Activated T-cell treated with anti-CD3 and anti-CD28 coated beads, Interleukin-2, amount 50 U/mL, for 72 hours (primary cell): ENCODE measurements around the gene IFNA8. TPM values are rescaled to one million over a fixed set of nuclear protein-coding genes. Genes with fewer than 3 reads are reported as not detected.
"Not testable (repeated sequence)": the region's sequence is repeated elsewhere in the genome, so short reads cannot be mapped to it uniquely, and the experiment has no call there.

Source experiments
- ATAC-seq, 2 donors: fragments of 150-1000 bp; cut with Tn5 transposase; replicated peaks in 1 of 2; 2 replicates each; pipeline ENCODE4 v1.10.0; 2021; ENCODE audit warnings: moderate library complexity in 2 of 2, mild to moderate bottlenecking in 1 of 2
- DNase-seq, 2 donors: peaks; one replicate each; pipeline ENCODE4 v3.0.0; 2021 to 2022; ENCODE audit warnings: mixed read lengths in 1 of 2
- H3K27ac Mint-ChIP-seq: one replicate; pipeline ENCODE4 v1.8.0; 2022; ENCODE audit warnings: mild to moderate bottlenecking, moderate library complexity, mixed read lengths
- H3K27me3 Mint-ChIP-seq: one replicate; pipeline ENCODE4 v1.8.0; 2022; ENCODE audit warnings: low read depth, mixed read lengths
- H3K36me3 Mint-ChIP-seq, 2 donors: one replicate each; pipeline ENCODE4 v1.8.0; 2022; ENCODE audit warnings: mixed read lengths in 2 of 2, mild to moderate bottlenecking in 1 of 2; ENCODE audit not compliant: insufficient read depth in 2 of 2
- H3K4me1 Mint-ChIP-seq: one replicate; pipeline ENCODE4 v1.8.0; 2022; ENCODE audit warnings: low read depth, mixed read lengths
- H3K4me3 Mint-ChIP-seq, 2 donors: one replicate each; pipeline ENCODE4 v1.8.0; 2022; ENCODE audit warnings: mild to moderate bottlenecking in 2 of 2, mixed read lengths in 2 of 2, moderate library complexity in 2 of 2
- H3K9me3 Mint-ChIP-seq, 2 donors: one replicate each; pipeline ENCODE4 v1.8.0; 2022; ENCODE audit warnings: mixed read lengths in 2 of 2
- total RNA-seq, 2 donors: library from RNA; stranded (reverse); gene quantifications; one replicate each; pipeline ENCODE4 v1.2.3, GENCODE V29; 2022

The IFNA8 gene
- total RNA-seq, 2 donors from 2014 or later, result not detected

GRCh38 chr9:21440139-21440538, 31.2 kb downstream of the IFNA8 start, which contains the start of gene IFNA1:
TSS of gene IFNA1 (plus strand) at chr9:21440439. CDS start at chr9:21440508, 69 bp downstream.
- DNase-seq, result no peak

GRCh38 chr9:21443849-21444625, 35.1 kb downstream of the IFNA8 start:
- ATAC-seq (peak; percentile 39 to 60), DNase-seq (no peak)
- Mint-ChIP-seq H3K9me3 (no peaks in the 10 kb centered on the region), H3K27ac (no peak overlapping the region), H3K4me3 (peak overlapping the region; percentile 1 to 65), H3K27me3 (peaks cover 13% of the 10 kb centered on the region), H3K4me1 (peaks cover 10% of the 10 kb centered on the region), H3K36me3 (no peaks in the 10 kb centered on the region)

More at GRCh38 chr9:21440139-21440538, 31.2 kb downstream of the IFNA8 start, which contains the start of gene IFNA1:
- no peak within 1 kb of the TSS for H3K27ac Mint-ChIP-seq
- no peak within 1 kb of the TSS for H3K4me3 Mint-ChIP-seq
- H3K9me3 Mint-ChIP-seq, result no peaks in the 10 kb centered on the region
- no peaks in the 10 kb centered on the region for H3K36me3 Mint-ChIP-seq
- no peak for ATAC-seq
- no peaks in the 10 kb centered on the region for H3K27me3 Mint-ChIP-seq
- H3K4me1 Mint-ChIP-seq, result peaks cover 10% of the 10 kb centered on the region

GRCh38 chr9:21449312-21449711, 40.4 kb downstream of the IFNA8 start:
- peaks cover 13% of the 10 kb centered on the region for H3K27me3 Mint-ChIP-seq
- H3K27ac Mint-ChIP-seq, H3K4me3 Mint-ChIP-seq, ATAC-seq, H3K36me3 Mint-ChIP-seq, H3K9me3 Mint-ChIP-seq, DNase-seq, H3K4me1 Mint-ChIP-seq: not testable (repeated sequence)

- ATAC-seq, result no peak
- H3K9me3 Mint-ChIP-seq, result no peaks in the 10 kb centered on the region
- DNase-seq, result no peak
- H3K4me3 Mint-ChIP-seq, result no peak overlapping the region
- no peaks in the 10 kb centered on the region for H3K36me3 Mint-ChIP-seq
- no peaks in the 10 kb centered on the region for H3K4me1 Mint-ChIP-seq
- peaks cover 13% of the 10 kb centered on the region for H3K27me3 Mint-ChIP-seq
- H3K27ac Mint-ChIP-seq, result no peak overlapping the region
These were observed 41.9 kb downstream of the IFNA8 start for GRCh38 chr9:21450733-21451394.

GRCh38 chr9:21452681-21453080, 43.8 kb downstream of the IFNA8 start:
- peaks cover 9% of the 10 kb centered on the region for H3K27me3 Mint-ChIP-seq
- H3K36me3 Mint-ChIP-seq, result no peaks in the 10 kb centered on the region
- no peaks in the 10 kb centered on the region for H3K4me1 Mint-ChIP-seq
- no peak for DNase-seq
- ATAC-seq, result no peak
- no peak overlapping the region for H3K27ac Mint-ChIP-seq
- H3K9me3 Mint-ChIP-seq, result no peaks in the 10 kb centered on the region
- H3K4me3 Mint-ChIP-seq, result no peak overlapping the region

- no peaks in the 10 kb centered on the region for H3K4me1 Mint-ChIP-seq
- DNase-seq (no peak), ATAC-seq (no peak)
- H3K36me3 Mint-ChIP-seq, result no peaks in the 10 kb centered on the region
- H3K27ac Mint-ChIP-seq, result no peak overlapping the region
- H3K4me3 Mint-ChIP-seq, result no peak overlapping the region
- H3K9me3 Mint-ChIP-seq, result peaks cover 0 to 2% of the 10 kb centered on the region in 2 donors
- H3K27me3 Mint-ChIP-seq, result no peaks in the 10 kb centered on the region
These were observed 45.2 kb downstream of the IFNA8 start for GRCh38 chr9:21454149-21454548.

GRCh38 chr9:21455320-21455719, 46.4 kb downstream of the IFNA8 start:
- peak; percentile 72 to 79 for ATAC-seq
- no peaks in the 10 kb centered on the region for H3K36me3 Mint-ChIP-seq
- H3K27ac Mint-ChIP-seq, result no peak overlapping the region

More at GRCh38 chr9:21455320-21455719, 46.4 kb downstream of the IFNA8 start:
- Mint-ChIP-seq H3K9me3 (peaks cover 0 to 2% of the 10 kb centered on the region in 2 donors), H3K27me3 (no peaks in the 10 kb centered on the region), H3K4me3 (no peak overlapping the region), H3K4me1 (no peaks in the 10 kb centered on the region)
- DNase-seq, result peak; percentile 17 to 27

Other genes starting within 250 kb of the IFNA8 start
- not detected for gene IFNA21, start 242.5 kb upstream of the IFNA8 start, total RNA-seq
- not detected for gene IFNA4, start 221.5 kb upstream of the IFNA8 start, total RNA-seq
- gene IFNA7, start 206.9 kb upstream of the IFNA8 start, total RNA-seq, result not detected
- not detected for gene IFNA10, start 202.0 kb upstream of the IFNA8 start, total RNA-seq
- not detected for gene IFNA16, start 191.8 kb upstream of the IFNA8 start, total RNA-seq
- gene IFNA17, start 180.9 kb upstream of the IFNA8 start, total RNA-seq, result not detected
- gene IFNA14, start 169.1 kb upstream of the IFNA8 start, total RNA-seq, result not detected
- not detected for gene IFNA5, start 103.8 kb upstream of the IFNA8 start, total RNA-seq
- 10 to 100 TPM; 15.9 to 16.9 TPM for gene KLHL9, start 73.7 kb upstream of the IFNA8 start, total RNA-seq
- gene IFNA6, start 58.2 kb upstream of the IFNA8 start, total RNA-seq, result not detected
- not detected for gene IFNA13, start 41.1 kb upstream of the IFNA8 start, total RNA-seq
- gene IFNA2, start 23.7 kb upstream of the IFNA8 start, total RNA-seq, result not detected
- not detected for gene IFNA1, start 31.3 kb downstream of the IFNA8 start, total RNA-seq
- gene IFNE, start 73.2 kb downstream of the IFNA8 start, total RNA-seq, result not detected